GM18520 (cell line): Measurements from ENCODE around the gene LGALS9B.
"Not testable (repeated sequence)": the region's sequence is repeated elsewhere in the genome, so short reads cannot be mapped to it uniquely, and the experiment has no call there.

ENCODE experiments used
- ATAC-seq: cut with Tn5 transposase; IDR thresholded peaks from one replicate; pipeline ENCODE4 v1.9.1; 2021; ENCODE audit not compliant: unreplicated experiment

LGALS9B gene

GRCh38 chr17:20467447-20467846, at the start of gene LGALS9B:
Gene LGALS9B, minus strand, starts transcription at chr17:20467539. Its CDS starts 69 bp downstream, at chr17:20467470.
- ATAC-seq, result peak; percentile 64

- not testable (repeated sequence) for ATAC-seq
Observed at GRCh38 chr17:20516986-20517385, 49.6 kb upstream of the LGALS9B start.

GRCh38 chr17:20515099-20515498, 47.8 kb upstream of the LGALS9B start:
- ATAC-seq, result not testable (repeated sequence)

- ATAC-seq, result not testable (repeated sequence)
Observed at GRCh38 chr17:20513539-20513938, 46.2 kb upstream of the LGALS9B start.

- ATAC-seq, result not testable (repeated sequence)
Observed at GRCh38 chr17:20512378-20512777, 45.0 kb upstream of the LGALS9B start.

- not testable (repeated sequence) for ATAC-seq
Observed at GRCh38 chr17:20511778-20512177, 44.4 kb upstream of the LGALS9B start.

- not testable (repeated sequence) for ATAC-seq
Observed at GRCh38 chr17:20505333-20505732, 38.0 kb upstream of the LGALS9B start.

GRCh38 chr17:20504388-20505066, 37.2 kb upstream of the LGALS9B start:
- not testable (repeated sequence) for ATAC-seq

- ATAC-seq, result not testable (repeated sequence)
Observed at GRCh38 chr17:20501896-20502295, 34.6 kb upstream of the LGALS9B start.

- not testable (repeated sequence) for ATAC-seq
Observed at GRCh38 chr17:20500346-20500745, 33.0 kb upstream of the LGALS9B start.

GRCh38 chr17:20495420-20495819, 28.1 kb upstream of the LGALS9B start:
- not testable (repeated sequence) for ATAC-seq

GRCh38 chr17:20494735-20495134, 27.4 kb upstream of the LGALS9B start:
- ATAC-seq, result not testable (repeated sequence)

- ATAC-seq, result not testable (repeated sequence)
Observed at GRCh38 chr17:20494147-20494546, 26.8 kb upstream of the LGALS9B start.

GRCh38 chr17:20492971-20493370, 25.6 kb upstream of the LGALS9B start:
- not testable (repeated sequence) for ATAC-seq

- not testable (repeated sequence) for ATAC-seq
Observed at GRCh38 chr17:20492099-20492498, 24.8 kb upstream of the LGALS9B start.

- not testable (repeated sequence) for ATAC-seq
Observed at GRCh38 chr17:20484930-20485329, 17.6 kb upstream of the LGALS9B start.

- not testable (repeated sequence) for ATAC-seq
Observed at GRCh38 chr17:20479889-20480591, 12.7 kb upstream of the LGALS9B start.

GRCh38 chr17:20477398-20478071, 10.2 kb upstream of the LGALS9B start:
- not testable (repeated sequence) for ATAC-seq

GRCh38 chr17:20475137-20475831, 7.9 kb upstream of the LGALS9B start:
- ATAC-seq, result not testable (repeated sequence)

GRCh38 chr17:20474081-20474480, 6.7 kb upstream of the LGALS9B start:
- ATAC-seq, result not testable (repeated sequence)

- not testable (repeated sequence) for ATAC-seq
Observed at GRCh38 chr17:20469946-20470345, 2.6 kb upstream of the LGALS9B start.
